Measurements from ENCODE around the gene MBD3L2B.
"Not testable (repeated sequence)": the region's sequence is repeated elsewhere in the genome, so short reads cannot be mapped to it uniquely, and the experiment has no call there.

The MBD3L2B gene

GRCh38 chr19:7030278-7030677 is 9.0 kb upstream of the MBD3L2B start, which contains the start of gene MBD3L5:
Gene MBD3L5 (plus strand): TSS chr19:7030578. CDS start chr19:7030612, 34 bp downstream.
- DNase-seq (ENCODE audit: extremely low read depth, insufficient read length); H3K4me3 ChIP-seq (replicated peaks; ENCODE audit: low read depth, low read length); H3K27me3 ChIP-seq (replicated peaks; ENCODE audit: control insufficient read depth, insufficient read depth, low read length); H3K36me3 ChIP-seq (ENCODE audit: control insufficient read depth, insufficient read depth, low read length): not testable (repeated sequence)

DNA sequence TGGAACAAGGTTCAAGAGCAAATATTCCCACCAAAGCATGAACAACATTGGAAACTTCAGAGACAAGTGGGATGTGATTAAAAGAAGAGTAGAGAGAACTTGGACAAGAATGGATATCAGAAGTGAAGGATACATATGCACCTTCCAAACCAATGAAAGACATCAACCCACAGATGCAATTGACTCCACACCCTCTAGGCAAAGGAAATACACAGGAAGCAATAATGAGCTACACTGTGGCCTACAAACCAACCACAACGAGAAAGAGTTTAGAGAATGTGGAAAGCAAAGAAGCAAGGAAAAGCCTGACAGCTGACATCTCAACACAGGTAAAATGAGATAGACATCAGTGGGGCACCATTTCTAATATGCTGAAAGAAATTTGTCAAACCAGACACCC is 7.6 kb upstream of the MBD3L2B start:
- not testable (repeated sequence) for H3K27me3 ChIP-seq (replicated peaks; ENCODE audit: control insufficient read depth, insufficient read depth, low read length); DNase-seq (ENCODE audit: extremely low read depth, insufficient read length); H3K4me3 ChIP-seq (replicated peaks; ENCODE audit: low read depth, low read length); H3K36me3 ChIP-seq (ENCODE audit: control insufficient read depth, insufficient read depth, low read length)

DNA sequence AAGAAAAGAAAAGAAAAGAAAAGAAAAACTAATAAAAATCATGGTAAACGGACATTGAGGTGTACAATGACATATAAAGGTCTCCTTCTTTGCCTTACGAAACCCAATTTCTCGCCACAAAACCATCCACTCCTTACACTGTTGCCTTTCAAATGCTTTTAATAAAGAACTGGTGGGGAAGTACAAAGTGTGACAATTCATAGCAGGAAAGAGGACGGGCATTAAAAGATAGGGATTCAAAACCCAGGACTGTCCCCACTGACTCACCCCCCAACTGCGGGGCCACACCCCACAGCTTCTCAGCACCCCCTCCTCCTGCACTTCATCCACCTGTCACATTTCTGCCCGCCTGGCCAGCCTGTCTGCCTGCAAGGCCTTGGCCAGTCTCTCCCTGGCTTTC is 2.4 kb downstream of the MBD3L2B start:
- DNase-seq (ENCODE audit: extremely low read depth, insufficient read length) = no peak
- Histone ChIP-seq H3K4me3 (replicated peaks; ENCODE audit: low read depth, low read length) (no peak overlapping the region), H3K36me3 (ENCODE audit: control insufficient read depth, insufficient read depth, low read length) (no peaks in the 10 kb centered on the region)

GRCh38 chr19:7013678-7014077 is 7.6 kb downstream of the MBD3L2B start:
- no peaks in the 10 kb centered on the region for H3K27me3 ChIP-seq (replicated peaks; ENCODE audit: control insufficient read depth, insufficient read depth, low read length)
- no peak overlapping the region for H3K4me3 ChIP-seq (replicated peaks; ENCODE audit: low read depth, low read length)
- TF ChIP-seq CTCF (IDR thresholded peaks at IDR 0.05; ENCODE audit: insufficient read depth, low read length, poor library complexity, severe bottlenecking) = no peak
- no peak for DNase-seq (ENCODE audit: extremely low read depth, insufficient read length)
- H3K36me3 ChIP-seq (ENCODE audit: control insufficient read depth, insufficient read depth, low read length) = no peaks in the 10 kb centered on the region

More for the DNA sequence above, 2.4 kb downstream of the MBD3L2B start:
- H3K27me3 ChIP-seq (replicated peaks; ENCODE audit: control insufficient read depth, insufficient read depth, low read length) = no peaks in the 10 kb centered on the region
- TF ChIP-seq CTCF (IDR thresholded peaks at IDR 0.05; ENCODE audit: insufficient read depth, low read length, poor library complexity, severe bottlenecking) = no peak

GRCh38 chr19:7010722-7011593 is 10.3 kb downstream of the MBD3L2B start:
- no peak for TF ChIP-seq CTCF (IDR thresholded peaks at IDR 0.05; ENCODE audit: insufficient read depth, low read length, poor library complexity, severe bottlenecking)
- Histone ChIP-seq H3K27me3 (replicated peaks; ENCODE audit: control insufficient read depth, insufficient read depth, low read length) (no peaks in the 10 kb centered on the region), H3K4me3 (replicated peaks; ENCODE audit: low read depth, low read length) (no peak overlapping the region), H3K36me3 (ENCODE audit: control insufficient read depth, insufficient read depth, low read length) (no peaks in the 10 kb centered on the region)
- DNase-seq (ENCODE audit: extremely low read depth, insufficient read length) = no peak

DNA sequence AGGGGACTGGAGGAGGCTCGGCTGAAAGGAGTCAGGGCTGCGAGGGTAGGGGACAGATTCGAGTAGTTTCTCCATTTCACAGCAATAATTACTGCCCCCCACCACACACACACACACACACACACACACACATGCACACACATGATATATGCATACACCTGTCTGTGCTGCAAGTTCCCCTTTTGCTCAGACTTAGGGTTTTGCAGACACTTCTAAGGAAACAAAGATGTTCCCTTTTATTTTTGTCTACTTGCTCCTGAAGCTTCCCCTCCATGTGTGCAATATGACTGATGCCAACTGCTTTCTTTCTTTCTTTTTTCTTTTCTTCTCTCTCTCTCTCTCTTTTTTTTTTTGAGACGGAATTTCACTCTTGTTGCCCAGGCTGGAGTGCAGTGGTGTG is 13.4 kb downstream of the MBD3L2B start:
- H3K27me3 ChIP-seq (replicated peaks; ENCODE audit: control insufficient read depth, insufficient read depth, low read length) = no peaks in the 10 kb centered on the region
- H3K4me3 ChIP-seq (replicated peaks; ENCODE audit: low read depth, low read length) = no peak overlapping the region
- DNase-seq (ENCODE audit: extremely low read depth, insufficient read length) = no peak
- TF ChIP-seq CTCF (IDR thresholded peaks at IDR 0.05; ENCODE audit: insufficient read depth, low read length, poor library complexity, severe bottlenecking) = no peak
- H3K36me3 ChIP-seq (ENCODE audit: control insufficient read depth, insufficient read depth, low read length) = no peaks in the 10 kb centered on the region

Measured in GM06990 (cell line).